SK-N-SH (cell line): ENCODE measurements around the gene AKAP6. TPM values are rescaled to one million over a fixed set of nuclear protein-coding genes. Genes with fewer than 3 reads are reported as not detected.

Experiments
- CTCF ChIA-PET: fragments of 300-600, 350-600 bp; formaldehyde crosslinking; extraction: SDS; loops from one replicate; lab custom pipeline; 2021; lab: Yijun Ruan, JAX
- POLR2A ChIA-PET: fragments of 350-600 bp; sonication (Branson Sonifier 250); formaldehyde crosslinking; extraction: SDS; loops from one replicate; lab custom pipeline; 2020; ENCODE audit warnings: antibody characterized with exemption, inconsistent platforms; lab: Yijun Ruan, JAX
- DNase-seq: peaks from one replicate; pipeline ENCODE4 v3.0.0; 2012
- H2AFZ ChIP-seq: fragments of 200-600 bp; sonication (generic); 2 replicates; pipeline ENCODE4 v1.8.1; 2016; ENCODE audit warnings: antibody characterized with exemption, mild to moderate bottlenecking, low read depth
- H3F3A ChIP-seq: fragments of 200-600 bp; sonication (generic); replicated peaks from 2 replicates; pipeline ENCODE3; 2016; ENCODE audit warnings: antibody characterized with exemption, mild to moderate bottlenecking; ENCODE audit not compliant: insufficient read depth
- H3K27ac ChIP-seq, 2 experiments: fragments of 200-500 bp in 1 of 2; fragments of 200-600 bp in 1 of 2; sonication (Bioruptor generic) in 1 of 2; sonication (generic), shearing (Covaris generic) in 1 of 2; 2 replicates each; pipeline versions ENCODE4 v1.5.1 to v1.6.1; 2014 to 2016; ENCODE audit warnings: low read depth in 2 of 2, inconsistent platforms in 1 of 2, low read length in 1 of 2, mild to moderate bottlenecking in 1 of 2, mixed read lengths in 1 of 2
- H3K27me3 ChIP-seq: fragments of 200-600 bp; sonication (generic), shearing (Covaris generic); 2 replicates; pipeline ENCODE4 v1.6.1; 2016; ENCODE audit warnings: mixed run types; ENCODE audit not compliant: insufficient read depth
- H3K36me3 ChIP-seq, 2 experiments: fragments of 200-500 bp in 1 of 2; fragments of 200-600 bp in 1 of 2; sonication (Bioruptor generic) in 1 of 2; sonication (generic) in 1 of 2; replicated peaks in 1 of 2; 2 replicates each; pipeline versions ENCODE3 to v1.5.1; 2014 to 2016; ENCODE audit warnings: low read length in 1 of 2, mild to moderate bottlenecking in 1 of 2; ENCODE audit not compliant: insufficient read depth in 2 of 2, control insufficient read depth in 1 of 2
- H3K4me1 ChIP-seq, 2 experiments: fragments of 200-500 bp in 1 of 2; fragments of 200-600 bp in 1 of 2; sonication (Bioruptor generic) in 1 of 2; sonication (generic), shearing (Covaris generic) in 1 of 2; 2 replicates each; pipeline versions ENCODE4 v1.5.1 to v1.6.1; 2014 to 2016; ENCODE audit warnings: low read depth in 1 of 2, low read length in 1 of 2, mixed run types in 1 of 2; ENCODE audit not compliant: insufficient read depth in 2 of 2, control insufficient read depth in 1 of 2
- H3K4me2 ChIP-seq: fragments of 200-600 bp; sonication (generic), shearing (Covaris generic); 2 replicates; pipeline ENCODE4 v1.6.1; 2017; ENCODE audit warnings: mixed run types
- H3K4me3 ChIP-seq, 2 experiments: fragments of 200-500 bp in 1 of 2; fragments of 200-600 bp in 1 of 2; sonication (Bioruptor generic) in 1 of 2; sonication (generic), shearing (Covaris generic) in 1 of 2; 2 replicates each; pipeline versions ENCODE4 v1.5.1 to v1.8.1; 2014 to 2016; ENCODE audit warnings: low read depth in 2 of 2, inconsistent platforms in 1 of 2, low read length in 1 of 2, mild to moderate bottlenecking in 1 of 2, mixed read lengths in 1 of 2, moderate library complexity in 1 of 2
- H3K79me2 ChIP-seq: fragments of 200-600 bp; sonication (generic); 2 replicates; pipeline ENCODE4 v1.8.1; 2017; ENCODE audit warnings: mild to moderate bottlenecking; ENCODE audit not compliant: insufficient read depth
- H3K9ac ChIP-seq: fragments of 200-600 bp; sonication (generic); 2 replicates; pipeline ENCODE4 v1.6.1; 2017; ENCODE audit warnings: mixed run types
- H3K9me2 ChIP-seq: fragments of 200-600 bp; sonication (generic); 2 replicates; pipeline ENCODE4 v1.6.1; 2017; ENCODE audit warnings: mixed run types
- H3K9me3 ChIP-seq: fragments of 200-600 bp; sonication (generic); 2 replicates; pipeline ENCODE4 v1.6.1; 2017; ENCODE audit warnings: mixed run types, mild to moderate bottlenecking, moderate library complexity
- H4K20me1 ChIP-seq: fragments of 200-600 bp; sonication (generic); 2 replicates; pipeline ENCODE4 v1.6.1; 2017; ENCODE audit warnings: mild to moderate bottlenecking, mixed run types; ENCODE audit not compliant: insufficient read depth
- FOXJ3 ChIP-seq: sonication (generic); formaldehyde crosslinking; IDR thresholded peaks from 2 replicates; pipeline ENCODE4 v1.5.1; 2020; ENCODE audit warnings: mild to moderate bottlenecking, missing genetic modification reagents
- SMC3 ChIP-seq: IDR thresholded peaks from 2 replicates; pipeline ENCODE4 v1.6.1; 2012; ENCODE audit warnings: low read depth, low read length, improper control_type of control experiment
- WGBS: methylation state at CpG from one replicate; pipeline ENCODE4 v1.1.6; 2017; ENCODE audit warnings: low lambda C conversion rate; 5-methylcytosine and 5-hydroxymethylcytosine counted together
- polyA plus RNA-seq, 3 experiments: library from polyadenylated mRNA; depleted of rRNA; stranded (reverse); fragments of >200 nt; gene quantifications; 2 replicates each; pipeline ENCODE4 v1.2.3, GENCODE V29; 2012
- TF ChIP-seq, protein P1 (sequence below): IDR thresholded peaks from 2 replicates; pipeline ENCODE4 v1.6.1; 2012; ENCODE audit warnings: mild to moderate bottlenecking, low read depth, low read length, moderate library complexity
- TF ChIP-seq, protein P2 (sequence below): IDR thresholded peaks from 2 replicates; pipeline ENCODE4 v1.4.0; 2012; ENCODE audit warnings: low read depth, borderline replicate concordance
- TF ChIP-seq, protein P3 (sequence below): IDR thresholded peaks from 2 replicates; pipeline ENCODE4; 2012
- TF ChIP-seq, protein P4 (sequence below): fragments of 150-350 bp; IDR thresholded peaks from 2 replicates; pipeline ENCODE4 v1.6.1; 2016; ENCODE audit warnings: mild to moderate bottlenecking, low read depth, low read length
- TF ChIP-seq, protein P5 (sequence below): IDR thresholded peaks from 2 replicates; pipeline ENCODE4 v1.4.0; 2012; ENCODE audit warnings: low read depth
- TF ChIP-seq, protein P6 (sequence below): fragments of 150-350 bp; IDR thresholded peaks from 2 replicates; pipeline ENCODE4 v1.6.1; 2017; ENCODE audit warnings: antibody characterized with exemption, low read length, low read depth, borderline replicate concordance

Gene AKAP6
- polyA plus RNA-seq, 1 of the 3 experiments (the other 2 are of a cell fraction), result 1.7 TPM

DNA sequence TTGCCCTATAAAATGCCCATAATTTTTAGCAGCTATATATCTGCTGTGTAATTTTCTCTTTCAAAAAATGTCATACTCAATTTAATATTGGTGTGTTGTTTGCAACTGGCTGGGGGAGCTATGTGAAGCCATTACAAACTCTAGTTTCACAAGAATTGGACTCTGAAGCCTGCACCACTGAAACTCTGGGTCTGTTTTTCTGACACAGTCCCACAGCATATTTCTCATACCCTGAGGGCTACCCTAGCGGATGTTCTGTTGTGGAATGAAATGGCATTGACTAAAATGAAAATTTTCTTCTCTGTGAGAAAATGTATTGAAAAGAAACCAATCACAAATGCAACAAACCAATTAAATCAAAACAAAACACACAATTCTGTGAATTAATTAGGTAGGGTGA is 325.0 kb downstream of the AKAP6 start:
- 97% methylated on average over 1 of the region's 1 CpG for WGBS
- H3K27me3 ChIP-seq, result no peaks in the 10 kb centered on the region
- no peaks in the 10 kb centered on the region for H3K9me2 ChIP-seq
- no peak for DNase-seq
- H4K20me1 ChIP-seq, result no peaks in the 10 kb centered on the region
- H3K27ac ChIP-seq, result no peak overlapping the region
- no peak overlapping the region for H2AFZ ChIP-seq
- ChIA-PET CTCF (interaction anchor here (1.9 kb wide), 1 partner anchor 8 kb away, joined by 5 read pairs; no protein-coding TSS in a partner anchor), POLR2A (no interaction called here)
- H3K4me3 ChIP-seq, result no peak overlapping the region
- H3K9ac ChIP-seq, result no peak overlapping the region
- H3K9me3 ChIP-seq, result no peaks in the 10 kb centered on the region
- H3F3A ChIP-seq, result no peaks in the 10 kb centered on the region
- no peaks in the 10 kb centered on the region for H3K79me2 ChIP-seq
- H3K4me2 ChIP-seq, result no peak overlapping the region
- H3K4me1 ChIP-seq, result peaks cover 0 to under 1% of the 10 kb centered on the region in 2 experiments; a peak in 1 of 4 replicates
- TF ChIP-seq, protein P1, sequence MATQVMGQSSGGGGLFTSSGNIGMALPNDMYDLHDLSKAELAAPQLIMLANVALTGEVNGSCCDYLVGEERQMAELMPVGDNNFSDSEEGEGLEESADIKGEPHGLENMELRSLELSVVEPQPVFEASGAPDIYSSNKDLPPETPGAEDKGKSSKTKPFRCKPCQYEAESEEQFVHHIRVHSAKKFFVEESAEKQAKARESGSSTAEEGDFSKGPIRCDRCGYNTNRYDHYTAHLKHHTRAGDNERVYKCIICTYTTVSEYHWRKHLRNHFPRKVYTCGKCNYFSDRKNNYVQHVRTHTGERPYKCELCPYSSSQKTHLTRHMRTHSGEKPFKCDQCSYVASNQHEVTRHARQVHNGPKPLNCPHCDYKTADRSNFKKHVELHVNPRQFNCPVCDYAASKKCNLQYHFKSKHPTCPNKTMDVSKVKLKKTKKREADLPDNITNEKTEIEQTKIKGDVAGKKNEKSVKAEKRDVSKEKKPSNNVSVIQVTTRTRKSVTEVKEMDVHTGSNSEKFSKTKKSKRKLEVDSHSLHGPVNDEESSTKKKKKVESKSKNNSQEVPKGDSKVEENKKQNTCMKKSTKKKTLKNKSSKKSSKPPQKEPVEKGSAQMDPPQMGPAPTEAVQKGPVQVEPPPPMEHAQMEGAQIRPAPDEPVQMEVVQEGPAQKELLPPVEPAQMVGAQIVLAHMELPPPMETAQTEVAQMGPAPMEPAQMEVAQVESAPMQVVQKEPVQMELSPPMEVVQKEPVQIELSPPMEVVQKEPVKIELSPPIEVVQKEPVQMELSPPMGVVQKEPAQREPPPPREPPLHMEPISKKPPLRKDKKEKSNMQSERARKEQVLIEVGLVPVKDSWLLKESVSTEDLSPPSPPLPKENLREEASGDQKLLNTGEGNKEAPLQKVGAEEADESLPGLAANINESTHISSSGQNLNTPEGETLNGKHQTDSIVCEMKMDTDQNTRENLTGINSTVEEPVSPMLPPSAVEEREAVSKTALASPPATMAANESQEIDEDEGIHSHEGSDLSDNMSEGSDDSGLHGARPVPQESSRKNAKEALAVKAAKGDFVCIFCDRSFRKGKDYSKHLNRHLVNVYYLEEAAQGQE, result no peak
- TF ChIP-seq FOXJ3 (CRISPR knock-in tag) (no peak), SMC3 (no peak)
- TF ChIP-seq, protein P2, sequence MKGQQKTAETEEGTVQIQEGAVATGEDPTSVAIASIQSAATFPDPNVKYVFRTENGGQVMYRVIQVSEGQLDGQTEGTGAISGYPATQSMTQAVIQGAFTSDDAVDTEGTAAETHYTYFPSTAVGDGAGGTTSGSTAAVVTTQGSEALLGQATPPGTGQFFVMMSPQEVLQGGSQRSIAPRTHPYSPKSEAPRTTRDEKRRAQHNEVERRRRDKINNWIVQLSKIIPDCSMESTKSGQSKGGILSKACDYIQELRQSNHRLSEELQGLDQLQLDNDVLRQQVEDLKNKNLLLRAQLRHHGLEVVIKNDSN, result no peak
- TF ChIP-seq, protein P3, sequence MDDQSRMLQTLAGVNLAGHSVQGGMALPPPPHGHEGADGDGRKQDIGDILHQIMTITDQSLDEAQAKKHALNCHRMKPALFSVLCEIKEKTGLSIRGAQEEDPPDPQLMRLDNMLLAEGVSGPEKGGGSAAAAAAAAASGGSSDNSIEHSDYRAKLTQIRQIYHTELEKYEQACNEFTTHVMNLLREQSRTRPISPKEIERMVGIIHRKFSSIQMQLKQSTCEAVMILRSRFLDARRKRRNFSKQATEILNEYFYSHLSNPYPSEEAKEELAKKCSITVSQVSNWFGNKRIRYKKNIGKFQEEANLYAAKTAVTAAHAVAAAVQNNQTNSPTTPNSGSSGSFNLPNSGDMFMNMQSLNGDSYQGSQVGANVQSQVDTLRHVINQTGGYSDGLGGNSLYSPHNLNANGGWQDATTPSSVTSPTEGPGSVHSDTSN, result no peak
- TF ChIP-seq, protein P4, sequence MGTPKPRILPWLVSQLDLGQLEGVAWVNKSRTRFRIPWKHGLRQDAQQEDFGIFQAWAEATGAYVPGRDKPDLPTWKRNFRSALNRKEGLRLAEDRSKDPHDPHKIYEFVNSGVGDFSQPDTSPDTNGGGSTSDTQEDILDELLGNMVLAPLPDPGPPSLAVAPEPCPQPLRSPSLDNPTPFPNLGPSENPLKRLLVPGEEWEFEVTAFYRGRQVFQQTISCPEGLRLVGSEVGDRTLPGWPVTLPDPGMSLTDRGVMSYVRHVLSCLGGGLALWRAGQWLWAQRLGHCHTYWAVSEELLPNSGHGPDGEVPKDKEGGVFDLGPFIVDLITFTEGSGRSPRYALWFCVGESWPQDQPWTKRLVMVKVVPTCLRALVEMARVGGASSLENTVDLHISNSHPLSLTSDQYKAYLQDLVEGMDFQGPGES, result no peak
- TF ChIP-seq, protein P5, sequence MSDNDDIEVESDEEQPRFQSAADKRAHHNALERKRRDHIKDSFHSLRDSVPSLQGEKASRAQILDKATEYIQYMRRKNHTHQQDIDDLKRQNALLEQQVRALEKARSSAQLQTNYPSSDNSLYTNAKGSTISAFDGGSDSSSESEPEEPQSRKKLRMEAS, result no peak
- TF ChIP-seq, protein P6, sequence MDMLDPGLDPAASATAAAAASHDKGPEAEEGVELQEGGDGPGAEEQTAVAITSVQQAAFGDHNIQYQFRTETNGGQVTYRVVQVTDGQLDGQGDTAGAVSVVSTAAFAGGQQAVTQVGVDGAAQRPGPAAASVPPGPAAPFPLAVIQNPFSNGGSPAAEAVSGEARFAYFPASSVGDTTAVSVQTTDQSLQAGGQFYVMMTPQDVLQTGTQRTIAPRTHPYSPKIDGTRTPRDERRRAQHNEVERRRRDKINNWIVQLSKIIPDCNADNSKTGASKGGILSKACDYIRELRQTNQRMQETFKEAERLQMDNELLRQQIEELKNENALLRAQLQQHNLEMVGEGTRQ, result no peak
- H3K36me3 ChIP-seq, result no peaks in the 10 kb centered on the region
